ENCODE results near the gene CNOT6.

GRCh38 chr5:180598797-180599589, 104.8 kb downstream of the CNOT6 start:
- TF ChIP-seq, protein P1, sequence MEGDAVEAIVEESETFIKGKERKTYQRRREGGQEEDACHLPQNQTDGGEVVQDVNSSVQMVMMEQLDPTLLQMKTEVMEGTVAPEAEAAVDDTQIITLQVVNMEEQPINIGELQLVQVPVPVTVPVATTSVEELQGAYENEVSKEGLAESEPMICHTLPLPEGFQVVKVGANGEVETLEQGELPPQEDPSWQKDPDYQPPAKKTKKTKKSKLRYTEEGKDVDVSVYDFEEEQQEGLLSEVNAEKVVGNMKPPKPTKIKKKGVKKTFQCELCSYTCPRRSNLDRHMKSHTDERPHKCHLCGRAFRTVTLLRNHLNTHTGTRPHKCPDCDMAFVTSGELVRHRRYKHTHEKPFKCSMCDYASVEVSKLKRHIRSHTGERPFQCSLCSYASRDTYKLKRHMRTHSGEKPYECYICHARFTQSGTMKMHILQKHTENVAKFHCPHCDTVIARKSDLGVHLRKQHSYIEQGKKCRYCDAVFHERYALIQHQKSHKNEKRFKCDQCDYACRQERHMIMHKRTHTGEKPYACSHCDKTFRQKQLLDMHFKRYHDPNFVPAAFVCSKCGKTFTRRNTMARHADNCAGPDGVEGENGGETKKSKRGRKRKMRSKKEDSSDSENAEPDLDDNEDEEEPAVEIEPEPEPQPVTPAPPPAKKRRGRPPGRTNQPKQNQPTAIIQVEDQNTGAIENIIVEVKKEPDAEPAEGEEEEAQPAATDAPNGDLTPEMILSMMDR (IDR thresholded peaks at IDR 0.05): no peak
- no peak for TF ChIP-seq POLR2AphosphoS5 (IDR thresholded peaks at IDR 0.05)
- TF ChIP-seq POLR2A (IDR thresholded peaks at IDR 0.05): no peak
